T47D (cell line): ENCODE data around the gene GPRC5B.

Experiments used
- DNase-seq, 2 experiments: peaks; one replicate each; pipeline versions ENCODE4 v3.0.0 to v3.0.0-alpha.2; 2011 to 2012; ENCODE audit warnings: low read depth in 1 of 2, low spot score in 1 of 2
- JUND ChIP-seq: IDR thresholded peaks from 2 replicates; pipeline ENCODE4 v1.6.1; 2012; ENCODE audit warnings: low read depth
- in situ Hi-C: cut with HindIII; loops from 2 replicates; pipeline ENCODE4 v1.10.0; 2016; ENCODE audit warnings: low sequenced_read_pairs, low pct_unique_long_range_greater_than_20kb

The GPRC5B gene

DNA sequence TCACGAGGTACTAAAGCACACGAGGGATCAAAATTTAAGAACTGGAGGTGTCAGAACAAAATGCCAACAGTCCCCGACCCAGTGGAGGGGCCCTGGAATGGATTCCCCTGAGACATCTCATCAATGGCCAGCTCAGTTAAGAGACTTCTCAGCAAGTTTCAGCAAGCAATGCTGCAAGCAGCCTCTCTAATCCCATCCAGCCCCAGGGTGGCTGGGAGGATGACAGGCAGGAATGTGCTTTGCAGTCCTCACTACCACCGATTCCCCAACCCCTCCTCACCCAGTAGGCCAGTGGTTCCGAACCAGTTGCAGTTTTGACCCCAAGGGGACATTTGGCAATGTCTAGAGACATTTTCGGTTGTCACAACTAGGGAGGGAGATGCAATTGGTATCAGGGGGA is 8.7 kb downstream of the GPRC5B start:
- DNase-seq = no peak
- TF ChIP-seq JUND = no peak
- in situ Hi-C loops = no loop called here

DNA sequence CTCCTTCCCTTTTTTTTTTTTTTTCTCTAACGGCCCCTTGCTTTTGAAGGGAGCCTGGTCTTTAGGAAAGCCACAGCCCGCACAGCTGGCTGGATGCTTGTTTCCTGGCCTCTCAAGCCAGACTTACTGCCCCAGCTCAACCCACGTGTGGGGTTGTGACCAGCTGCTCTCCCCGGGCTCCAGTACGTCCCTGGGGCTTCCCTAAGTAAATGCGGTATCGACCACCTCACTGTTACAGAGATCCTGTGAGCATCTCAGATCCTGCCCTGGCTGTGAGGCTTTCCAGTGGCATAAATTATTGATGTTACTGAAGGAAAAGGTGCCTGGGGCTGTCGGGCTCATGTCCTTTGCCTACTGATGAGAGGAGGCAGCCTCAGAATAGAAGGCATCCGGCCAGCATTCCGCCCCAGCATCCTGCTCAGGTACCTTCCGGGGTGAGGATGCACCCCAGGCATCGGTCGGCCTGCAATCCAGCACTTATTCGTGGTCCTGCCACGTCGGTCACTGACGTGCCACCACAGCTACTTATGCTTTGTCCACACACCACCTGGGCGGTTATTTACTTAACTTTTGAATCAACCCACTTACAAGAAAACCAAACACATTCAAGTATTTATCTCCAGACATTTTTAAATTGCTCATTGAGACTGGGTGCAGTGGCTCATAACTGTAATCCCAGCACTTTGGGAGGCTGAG is 9.6 kb downstream of the GPRC5B start:
- no peak for DNase-seq
- in situ Hi-C loops = no loop called here

DNA sequence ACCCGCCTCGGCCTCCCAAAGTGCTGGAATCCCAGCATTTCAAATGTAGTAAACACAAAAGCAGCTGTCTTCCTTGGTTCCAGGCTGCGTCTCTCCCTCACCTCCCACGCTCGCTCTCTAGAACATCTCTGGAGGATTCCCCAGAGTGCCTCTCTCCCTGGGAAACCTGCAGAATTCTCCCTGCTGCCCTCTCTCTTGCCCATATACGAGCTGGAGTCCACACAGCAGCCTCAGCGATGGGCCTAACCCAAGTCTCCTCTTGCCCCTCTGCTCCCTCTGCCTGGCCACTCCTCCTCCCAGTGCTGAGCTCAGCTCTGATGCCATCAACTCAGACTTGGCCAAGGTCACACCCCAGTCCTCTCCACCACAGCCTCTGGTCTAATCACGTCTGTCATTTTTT is 10.6 kb downstream of the GPRC5B start:
- no peak for TF ChIP-seq JUND
- DNase-seq = no peak
- in situ Hi-C loops = no loop called here

More for the DNA sequence above, 9.6 kb downstream of the GPRC5B start:
- TF ChIP-seq JUND = no peak

DNA sequence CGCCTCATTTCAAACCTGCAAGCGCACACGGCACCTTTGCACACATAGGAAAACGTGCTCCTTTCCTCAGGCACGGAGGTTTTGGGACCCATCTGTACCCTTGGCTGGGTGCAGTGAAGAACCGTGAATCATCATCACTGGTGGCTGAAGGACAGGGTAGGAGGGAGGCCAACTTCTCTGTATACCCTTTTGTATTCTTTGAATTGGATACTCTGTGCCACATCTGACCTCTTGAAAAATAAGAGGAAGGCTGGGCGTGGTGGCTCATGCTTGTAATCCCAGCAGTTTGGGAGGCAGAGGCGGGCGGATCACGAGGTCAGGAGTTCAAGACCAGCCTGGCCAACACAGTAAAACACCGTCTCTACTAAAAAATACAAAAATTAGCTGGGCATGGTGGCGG is 11.7 kb downstream of the GPRC5B start:
- DNase-seq = no peak
- no peak for TF ChIP-seq JUND
- in situ Hi-C loops = no loop called here

DNA sequence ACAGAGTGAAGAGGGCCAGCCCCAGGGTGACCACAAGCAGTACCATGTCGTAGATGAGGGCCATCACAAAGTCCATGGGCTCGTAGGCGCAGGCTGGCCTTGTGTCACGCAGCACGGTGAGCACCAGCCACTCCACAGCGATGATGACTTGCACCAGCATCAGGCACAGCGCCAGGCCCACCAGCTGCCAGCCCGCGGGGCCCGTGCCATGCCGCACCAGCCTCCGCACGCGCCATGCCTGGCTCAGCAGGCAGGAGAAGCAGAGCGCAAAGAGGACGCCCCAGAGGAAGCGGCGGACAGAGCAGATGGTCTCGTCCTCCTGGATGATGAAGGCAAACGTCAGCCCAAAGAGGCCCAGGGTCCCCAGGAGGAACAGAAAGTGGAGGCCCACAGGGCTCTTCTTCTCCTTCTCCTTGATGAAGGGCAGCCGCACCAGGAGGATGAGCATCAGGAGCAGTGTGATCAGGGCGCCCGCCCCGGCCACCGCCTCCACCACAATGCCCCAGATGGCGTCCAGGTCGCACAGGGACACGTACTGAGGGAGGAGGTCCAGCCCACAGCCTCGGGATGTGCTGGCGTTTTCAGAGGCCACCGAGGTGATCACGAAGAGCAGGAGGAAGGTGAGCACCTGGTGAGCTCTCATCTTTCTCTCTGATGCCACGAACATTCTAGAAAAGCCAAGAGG is 12.3 kb downstream of the GPRC5B start:
- in situ Hi-C loops = no loop called here
- TF ChIP-seq JUND = no peak
- no peak for DNase-seq

DNA sequence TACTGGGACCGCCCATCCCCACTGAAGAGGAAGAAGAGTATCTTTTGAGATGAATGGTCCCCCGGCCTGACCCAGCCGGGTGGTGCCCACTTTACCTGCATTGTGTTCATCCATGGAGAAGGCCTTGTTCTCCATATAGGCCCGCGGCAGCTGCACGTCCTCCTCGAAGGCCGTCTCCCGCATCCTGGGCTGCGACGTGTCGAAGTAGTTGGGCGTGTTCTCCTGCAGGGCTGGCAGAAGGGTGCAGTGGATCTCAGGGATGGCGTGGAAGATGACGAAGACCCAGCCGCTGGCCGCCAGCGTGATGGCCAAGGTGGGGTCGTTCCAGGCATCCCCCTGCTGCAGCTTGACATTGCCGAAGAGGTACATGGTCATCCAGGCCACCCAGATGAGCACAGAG is 12.9 kb downstream of the GPRC5B start:
- DNase-seq = no peak
- in situ Hi-C loops = no loop called here
- no peak for TF ChIP-seq JUND

DNA sequence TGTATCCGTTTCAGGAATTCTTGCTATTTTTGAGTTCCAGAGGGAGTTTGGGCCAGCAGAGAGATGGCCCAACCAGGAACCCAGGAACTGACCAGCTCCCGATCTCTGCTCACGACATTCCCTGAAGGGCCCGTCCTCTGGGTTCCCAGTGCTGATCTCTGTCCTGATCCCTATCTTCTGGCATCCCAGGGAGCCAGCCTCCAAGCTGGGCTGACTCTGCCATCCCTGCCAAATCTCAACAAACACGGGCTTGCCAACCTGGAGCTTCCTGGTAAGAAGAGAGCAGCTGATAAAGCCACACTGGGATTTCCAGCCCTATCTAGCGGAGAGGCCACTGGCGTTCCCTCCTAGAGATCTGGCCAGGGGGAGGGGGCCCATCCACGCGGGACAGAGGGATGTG is 16.2 kb downstream of the GPRC5B start:
- in situ Hi-C loops = no loop called here
- no peak for TF ChIP-seq JUND
- DNase-seq = no peak

DNA sequence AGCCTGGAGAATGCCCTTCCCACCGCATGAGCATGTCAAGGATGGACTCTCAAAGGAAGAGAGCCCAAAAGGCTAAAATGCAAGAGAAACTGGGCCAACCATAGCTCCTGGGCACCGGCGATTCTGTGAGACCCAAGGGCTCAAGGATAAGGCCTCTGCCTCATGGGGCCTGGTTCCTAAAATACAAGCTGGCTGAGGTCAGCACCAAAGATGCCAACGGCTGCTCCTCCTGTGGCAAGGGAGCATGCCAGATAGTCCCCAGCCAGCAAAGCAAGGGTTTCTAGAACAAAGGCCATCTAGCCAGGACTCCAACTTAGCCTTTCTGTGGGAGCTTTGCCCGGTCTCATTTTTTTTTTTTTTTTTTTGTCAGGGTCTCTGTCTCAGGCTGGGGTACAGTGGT is 20.1 kb downstream of the GPRC5B start:
- in situ Hi-C loops = no loop called here
- TF ChIP-seq JUND = no peak
- no peak for DNase-seq

DNA sequence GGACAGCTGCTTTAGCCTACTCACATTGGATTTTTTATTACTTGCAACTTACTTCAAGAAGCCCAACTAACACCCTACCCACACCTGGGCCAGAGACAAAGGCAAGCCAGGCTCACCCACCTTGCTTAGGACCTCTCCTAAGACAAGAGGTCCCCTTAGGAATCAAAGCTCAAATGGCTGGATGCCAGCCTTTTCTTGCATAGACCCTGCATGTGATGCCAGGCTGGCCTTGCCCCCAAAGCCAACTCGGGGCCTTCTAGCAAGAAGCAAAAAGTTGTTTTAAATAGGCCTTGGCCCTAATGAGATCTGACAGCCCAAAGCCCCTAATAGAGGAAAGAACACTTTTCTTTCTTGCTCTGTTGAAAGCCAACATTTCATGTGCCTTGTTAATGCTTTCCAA is 20.7 kb downstream of the GPRC5B start:
- in situ Hi-C loops = no loop called here
- DNase-seq = no peak
- no peak for TF ChIP-seq JUND

DNA sequence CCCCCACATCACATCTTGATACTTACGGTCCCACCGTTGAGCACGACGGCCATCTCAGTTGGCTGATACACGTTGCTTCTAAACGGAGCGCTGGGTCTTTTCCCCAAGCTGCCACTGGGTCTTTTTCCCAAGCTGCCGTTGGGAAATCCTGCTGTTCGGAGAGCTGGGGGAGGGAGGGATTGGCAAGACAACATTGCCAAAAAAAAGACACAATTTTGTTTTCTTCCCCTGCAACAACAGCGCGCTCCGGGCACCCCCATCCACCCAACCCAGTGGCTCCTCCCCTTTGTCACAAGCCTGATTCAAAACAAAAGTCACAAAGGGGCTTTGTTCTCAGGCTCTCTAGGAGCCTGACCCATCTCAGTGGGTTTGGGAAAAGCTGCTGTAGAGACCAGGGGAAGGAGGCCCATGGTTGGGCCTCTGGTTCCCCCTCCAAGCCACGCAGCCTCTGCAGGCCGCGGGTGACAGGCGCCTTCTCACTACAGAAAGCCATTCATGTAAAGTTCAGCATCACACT is 22.8 kb downstream of the GPRC5B start:
- TF ChIP-seq JUND = no peak
- in situ Hi-C loops = no loop called here
- DNase-seq = no peak

DNA sequence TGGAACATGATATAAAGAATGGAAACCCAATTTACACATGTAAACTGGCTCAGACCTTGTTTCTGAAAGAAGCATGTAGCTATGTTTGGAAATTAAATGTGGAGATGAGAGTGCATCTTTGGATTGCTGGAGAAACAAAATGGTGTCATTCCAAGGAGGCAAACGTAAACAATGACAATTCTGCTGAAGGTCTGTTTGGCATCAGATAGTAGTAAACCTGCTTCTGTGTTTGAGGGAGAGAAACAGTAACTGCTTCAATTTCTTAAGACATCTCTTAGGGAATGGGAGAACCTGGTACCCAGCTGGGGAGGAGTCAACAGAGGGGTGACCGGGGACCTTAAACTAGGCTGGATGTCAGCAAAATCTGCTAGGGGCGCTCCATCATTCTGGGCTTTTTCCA is 23.5 kb downstream of the GPRC5B start:
- TF ChIP-seq JUND = no peak
- in situ Hi-C loops = no loop called here
- no peak for DNase-seq

DNA sequence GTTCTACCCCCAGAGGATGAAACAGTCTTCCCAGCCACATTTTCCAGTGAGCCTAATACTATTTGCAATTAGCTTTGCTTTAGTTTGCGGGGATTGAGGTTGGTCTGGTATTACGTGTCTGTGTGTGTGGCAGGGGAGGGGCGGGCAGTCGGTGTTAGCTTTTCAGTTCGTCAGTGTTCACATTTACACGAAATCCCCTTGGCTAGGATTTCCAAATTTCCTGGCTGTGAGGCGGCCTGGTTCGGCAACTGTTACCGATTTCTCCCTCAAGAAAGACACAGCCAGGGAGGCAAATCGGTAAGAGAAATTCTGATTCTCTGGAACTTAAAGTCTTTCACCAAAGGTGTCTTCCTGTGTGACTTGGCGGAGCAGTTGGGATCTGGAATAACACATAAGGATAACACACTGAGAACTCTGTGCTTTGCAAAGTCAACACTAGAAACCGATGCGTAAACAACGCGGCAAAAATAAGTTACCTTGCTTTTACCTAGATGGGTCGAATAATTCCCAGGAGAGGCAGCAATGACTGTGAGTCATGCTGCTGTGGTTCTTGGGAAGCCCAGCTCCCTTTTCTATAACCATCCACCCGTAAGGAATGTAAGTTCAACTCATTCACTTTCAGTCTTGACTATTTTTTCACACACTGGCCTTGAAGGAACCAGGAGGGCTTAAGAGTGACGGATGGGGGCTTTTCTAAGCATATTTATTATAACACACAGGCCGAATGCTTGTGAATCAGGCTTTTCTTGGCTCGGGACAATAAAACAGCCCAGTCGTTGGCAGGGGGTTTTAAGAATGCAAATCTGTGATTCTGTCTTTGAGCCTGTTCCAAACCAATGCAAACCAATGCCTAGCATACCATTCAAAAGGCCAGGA is 24.2 kb downstream of the GPRC5B start:
- DNase-seq = no peak
- in situ Hi-C loops = no loop called here
- TF ChIP-seq JUND = no peak

DNA sequence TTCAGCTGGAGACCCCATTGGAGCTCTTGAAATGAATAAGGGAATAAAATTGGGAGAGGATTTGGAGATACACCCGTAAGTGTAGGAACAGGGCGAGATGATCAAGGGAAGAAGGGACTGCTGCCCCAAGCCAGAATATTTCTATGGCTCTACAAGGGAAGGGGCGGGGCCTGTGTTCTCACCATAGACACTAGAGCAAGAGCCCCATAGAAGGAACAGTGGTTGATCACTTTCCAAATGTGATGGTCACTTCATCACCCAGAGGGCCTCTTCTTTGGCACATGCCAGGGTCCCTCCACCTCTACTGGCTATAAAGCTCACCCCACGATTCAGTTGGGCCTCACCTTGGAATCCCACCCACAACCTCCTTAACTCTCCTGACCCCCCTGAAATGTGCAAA is 25.0 kb downstream of the GPRC5B start:
- in situ Hi-C loops = no loop called here
- no peak for DNase-seq
- TF ChIP-seq JUND = no peak
